HG03558 (cell line): ENCODE data around the gene BIRC5.
"Not testable (repeated sequence)": the region's sequence is repeated elsewhere in the genome, so short reads cannot be mapped to it uniquely, and the experiment has no call there.

Experiments
- ATAC-seq: cut with Tn5 transposase; IDR thresholded peaks from one replicate; pipeline ENCODE4 v1.9.1; 2021; ENCODE audit warnings: moderate number of reproducible peaks; ENCODE audit not compliant: unreplicated experiment; ENCODE audit errors: extremely low read depth

The BIRC5 gene

DNA sequence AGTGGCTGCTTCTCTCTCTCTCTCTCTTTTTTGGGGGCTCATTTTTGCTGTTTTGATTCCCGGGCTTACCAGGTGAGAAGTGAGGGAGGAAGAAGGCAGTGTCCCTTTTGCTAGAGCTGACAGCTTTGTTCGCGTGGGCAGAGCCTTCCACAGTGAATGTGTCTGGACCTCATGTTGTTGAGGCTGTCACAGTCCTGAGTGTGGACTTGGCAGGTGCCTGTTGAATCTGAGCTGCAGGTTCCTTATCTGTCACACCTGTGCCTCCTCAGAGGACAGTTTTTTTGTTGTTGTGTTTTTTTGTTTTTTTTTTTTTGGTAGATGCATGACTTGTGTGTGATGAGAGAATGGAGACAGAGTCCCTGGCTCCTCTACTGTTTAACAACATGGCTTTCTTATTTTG lies 9.7 kb downstream of the BIRC5 start:
- no peak for ATAC-seq

DNA sequence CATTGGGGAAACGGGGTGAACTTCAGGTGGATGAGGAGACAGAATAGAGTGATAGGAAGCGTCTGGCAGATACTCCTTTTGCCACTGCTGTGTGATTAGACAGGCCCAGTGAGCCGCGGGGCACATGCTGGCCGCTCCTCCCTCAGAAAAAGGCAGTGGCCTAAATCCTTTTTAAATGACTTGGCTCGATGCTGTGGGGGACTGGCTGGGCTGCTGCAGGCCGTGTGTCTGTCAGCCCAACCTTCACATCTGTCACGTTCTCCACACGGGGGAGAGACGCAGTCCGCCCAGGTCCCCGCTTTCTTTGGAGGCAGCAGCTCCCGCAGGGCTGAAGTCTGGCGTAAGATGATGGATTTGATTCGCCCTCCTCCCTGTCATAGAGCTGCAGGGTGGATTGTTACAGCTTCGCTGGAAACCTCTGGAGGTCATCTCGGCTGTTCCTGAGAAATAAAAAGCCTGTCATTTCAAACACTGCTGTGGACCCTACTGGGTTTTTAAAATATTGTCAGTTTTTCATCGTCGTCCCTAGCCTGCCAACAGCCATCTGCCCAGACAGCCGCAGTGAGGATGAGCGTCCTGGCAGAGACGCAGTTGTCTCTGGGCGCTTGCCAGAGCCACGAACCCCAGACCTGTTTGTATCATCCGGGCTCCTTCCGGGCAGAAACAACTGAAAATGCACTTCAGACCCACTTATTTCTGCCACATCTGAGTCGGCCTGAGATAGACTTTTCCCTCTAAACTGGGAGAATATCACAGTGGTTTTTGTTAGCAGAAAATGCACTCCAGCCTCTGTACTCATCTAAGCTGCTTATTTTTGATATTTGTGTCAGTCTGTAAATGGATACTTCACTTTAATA lies 10.4 kb downstream of the BIRC5 start:
- no peak for ATAC-seq

DNA sequence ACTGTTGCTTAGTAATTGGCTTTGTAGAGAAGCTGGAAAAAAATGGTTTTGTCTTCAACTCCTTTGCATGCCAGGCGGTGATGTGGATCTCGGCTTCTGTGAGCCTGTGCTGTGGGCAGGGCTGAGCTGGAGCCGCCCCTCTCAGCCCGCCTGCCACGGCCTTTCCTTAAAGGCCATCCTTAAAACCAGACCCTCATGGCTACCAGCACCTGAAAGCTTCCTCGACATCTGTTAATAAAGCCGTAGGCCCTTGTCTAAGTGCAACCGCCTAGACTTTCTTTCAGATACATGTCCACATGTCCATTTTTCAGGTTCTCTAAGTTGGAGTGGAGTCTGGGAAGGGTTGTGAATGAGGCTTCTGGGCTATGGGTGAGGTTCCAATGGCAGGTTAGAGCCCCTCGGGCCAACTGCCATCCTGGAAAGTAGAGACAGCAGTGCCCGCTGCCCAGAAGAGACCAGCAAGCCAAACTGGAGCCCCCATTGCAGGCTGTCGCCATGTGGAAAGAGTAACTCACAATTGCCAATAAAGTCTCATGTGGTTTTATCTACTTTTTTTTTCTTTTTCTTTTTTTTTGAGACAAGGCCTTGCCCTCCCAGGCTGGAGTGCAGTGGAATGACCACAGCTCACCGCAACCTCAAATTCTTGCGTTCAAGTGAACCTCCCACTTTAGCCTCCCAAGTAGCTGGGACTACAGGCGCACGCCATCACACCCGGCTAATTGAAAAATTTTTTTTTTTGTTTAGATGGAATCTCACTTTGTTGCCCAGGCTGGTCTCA lies 11.2 kb downstream of the BIRC5 start:
- ATAC-seq = no peak

DNA sequence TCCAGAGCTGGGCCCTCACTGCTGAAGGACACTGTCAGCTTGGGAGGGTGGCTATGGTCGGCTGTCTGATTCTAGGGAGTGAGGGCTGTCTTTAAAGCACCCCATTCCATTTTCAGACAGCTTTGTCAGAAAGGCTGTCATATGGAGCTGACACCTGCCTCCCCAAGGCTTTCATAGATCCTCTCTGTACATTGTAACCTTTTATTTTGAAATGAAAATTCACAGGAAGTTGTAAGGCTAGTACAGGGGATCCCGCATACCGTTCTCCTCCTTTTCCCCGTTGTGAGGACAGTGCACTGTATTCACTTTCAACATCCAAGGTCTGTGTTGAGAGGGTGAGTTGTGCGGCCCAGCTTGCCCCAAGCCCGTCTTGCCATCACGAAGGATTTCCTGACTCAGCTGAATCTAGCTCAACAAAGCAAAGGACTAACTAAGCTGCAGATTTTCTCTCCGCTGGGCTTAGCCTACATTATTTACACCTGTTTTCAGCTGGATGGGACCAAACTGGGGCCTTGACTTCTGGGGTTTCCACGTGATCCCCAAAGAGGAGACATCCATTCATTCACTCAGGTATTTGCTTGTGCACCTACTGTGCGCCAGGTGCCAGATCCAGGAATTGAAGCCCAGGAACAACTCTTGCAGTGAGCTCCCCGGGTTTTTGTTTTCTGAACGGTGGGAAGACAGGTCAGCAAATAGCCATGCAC lies 12.2 kb downstream of the BIRC5 start:
- no peak for ATAC-seq

DNA sequence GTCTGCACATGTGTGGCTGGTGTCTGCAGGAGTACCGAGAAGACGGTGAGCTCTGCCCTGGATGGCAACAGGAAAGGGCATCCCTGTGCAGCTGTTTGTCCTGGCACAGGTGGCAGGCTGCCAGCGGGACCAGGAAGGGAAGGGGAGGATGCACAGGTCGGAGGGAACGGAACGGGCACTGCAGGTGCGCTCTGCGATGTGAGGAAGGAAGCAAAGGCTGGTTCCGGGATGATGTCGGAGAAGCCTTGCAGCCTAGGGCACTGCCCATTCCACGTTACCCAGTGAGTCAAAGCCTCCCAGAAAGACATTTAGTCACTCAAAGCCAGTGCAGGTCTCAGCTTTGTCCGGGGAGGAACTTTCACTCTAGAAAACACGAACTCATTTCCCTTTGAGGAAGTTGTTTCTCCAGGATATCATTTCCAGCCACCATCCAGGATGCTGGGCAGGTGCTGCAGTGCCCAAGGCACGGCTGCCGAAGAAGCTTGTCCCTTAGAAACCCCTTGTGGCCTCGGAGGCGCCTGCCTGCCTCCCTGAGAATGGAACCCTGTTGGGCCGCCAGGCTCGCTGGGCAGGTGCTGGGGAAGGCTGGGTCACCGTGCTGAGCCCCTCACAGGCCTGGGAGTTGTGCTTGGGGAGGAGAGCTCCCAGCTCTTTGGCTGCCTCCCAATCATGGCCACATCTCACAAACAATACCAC lies 12.9 kb downstream of the BIRC5 start:
- ATAC-seq = no peak

DNA sequence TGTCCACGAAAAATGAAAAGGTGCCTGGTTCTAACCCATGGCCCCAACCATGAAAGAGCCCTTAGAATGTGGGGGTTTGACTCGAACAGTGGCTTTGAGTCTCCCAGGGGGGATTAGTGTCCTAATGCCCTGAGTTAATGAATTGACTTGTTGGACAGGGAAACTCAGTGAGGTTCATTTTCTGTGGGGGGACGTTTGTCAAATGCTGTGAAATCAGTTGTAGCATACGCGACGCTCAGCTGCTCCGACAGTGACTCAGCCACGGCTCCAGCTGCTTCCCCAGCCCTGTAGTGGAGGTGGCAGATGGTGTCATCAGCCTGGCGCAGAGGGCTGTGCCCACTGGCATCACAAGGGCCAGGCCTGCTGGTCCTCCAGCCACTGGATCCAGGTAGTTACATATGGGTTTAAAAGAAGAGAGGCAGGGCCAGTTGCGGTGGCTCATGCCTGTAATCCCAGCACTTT lies 13.4 kb downstream of the BIRC5 start:
- no peak for ATAC-seq

DNA sequence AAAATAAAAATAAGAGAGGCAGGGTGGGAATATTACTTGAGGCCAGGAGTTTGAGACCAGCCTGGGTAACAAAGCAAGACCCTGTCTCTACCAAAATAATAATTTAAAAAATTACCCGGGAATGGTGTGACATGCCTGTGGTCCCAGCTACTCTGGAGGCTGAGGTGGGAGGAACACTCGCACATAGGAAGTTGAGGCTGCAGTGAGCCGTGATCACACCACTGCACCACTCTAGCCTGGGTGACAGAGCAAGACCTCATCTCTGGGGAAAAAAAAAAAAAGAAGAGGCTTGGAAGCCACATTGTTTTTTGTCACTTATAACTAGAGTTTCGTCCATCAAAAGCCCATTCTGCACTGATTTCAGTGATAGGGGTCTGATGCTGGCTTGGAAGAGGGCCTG lies 14.1 kb downstream of the BIRC5 start:
- ATAC-seq = no peak

DNA sequence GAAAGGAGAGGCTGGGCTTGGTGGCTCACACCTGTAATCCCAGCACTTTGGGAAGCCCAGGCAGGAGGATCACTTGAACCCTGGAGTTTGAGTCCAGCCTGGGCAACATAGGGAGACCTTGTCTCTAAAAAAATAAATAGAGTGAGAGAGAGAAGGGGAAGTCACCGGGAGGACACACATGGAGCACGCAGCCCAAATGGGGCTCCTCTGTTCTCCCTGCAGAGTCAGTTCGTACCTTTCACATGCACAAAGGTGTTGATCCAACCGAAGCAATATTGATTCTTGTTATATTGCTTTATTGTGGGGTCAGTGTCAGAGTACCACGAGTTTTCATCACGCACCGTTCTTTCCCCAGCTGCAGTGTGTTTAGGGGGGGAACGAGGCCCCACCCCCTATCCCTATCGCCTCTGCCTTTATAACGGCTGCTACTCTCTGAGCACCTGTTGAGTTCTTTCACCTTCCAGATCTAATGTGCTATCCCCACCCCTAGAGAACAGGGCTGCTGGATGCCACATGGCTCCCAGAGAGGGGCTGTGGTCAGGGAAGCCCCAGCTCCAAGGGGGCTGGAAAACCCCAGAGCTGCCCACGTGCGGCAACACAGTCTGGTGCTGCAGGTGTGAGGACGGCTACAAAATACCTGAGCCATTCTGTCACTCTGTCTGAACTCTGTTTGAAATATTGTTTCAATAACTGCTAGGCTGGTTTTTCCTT lies 16.4 kb downstream of the BIRC5 start:
- no peak for ATAC-seq

DNA sequence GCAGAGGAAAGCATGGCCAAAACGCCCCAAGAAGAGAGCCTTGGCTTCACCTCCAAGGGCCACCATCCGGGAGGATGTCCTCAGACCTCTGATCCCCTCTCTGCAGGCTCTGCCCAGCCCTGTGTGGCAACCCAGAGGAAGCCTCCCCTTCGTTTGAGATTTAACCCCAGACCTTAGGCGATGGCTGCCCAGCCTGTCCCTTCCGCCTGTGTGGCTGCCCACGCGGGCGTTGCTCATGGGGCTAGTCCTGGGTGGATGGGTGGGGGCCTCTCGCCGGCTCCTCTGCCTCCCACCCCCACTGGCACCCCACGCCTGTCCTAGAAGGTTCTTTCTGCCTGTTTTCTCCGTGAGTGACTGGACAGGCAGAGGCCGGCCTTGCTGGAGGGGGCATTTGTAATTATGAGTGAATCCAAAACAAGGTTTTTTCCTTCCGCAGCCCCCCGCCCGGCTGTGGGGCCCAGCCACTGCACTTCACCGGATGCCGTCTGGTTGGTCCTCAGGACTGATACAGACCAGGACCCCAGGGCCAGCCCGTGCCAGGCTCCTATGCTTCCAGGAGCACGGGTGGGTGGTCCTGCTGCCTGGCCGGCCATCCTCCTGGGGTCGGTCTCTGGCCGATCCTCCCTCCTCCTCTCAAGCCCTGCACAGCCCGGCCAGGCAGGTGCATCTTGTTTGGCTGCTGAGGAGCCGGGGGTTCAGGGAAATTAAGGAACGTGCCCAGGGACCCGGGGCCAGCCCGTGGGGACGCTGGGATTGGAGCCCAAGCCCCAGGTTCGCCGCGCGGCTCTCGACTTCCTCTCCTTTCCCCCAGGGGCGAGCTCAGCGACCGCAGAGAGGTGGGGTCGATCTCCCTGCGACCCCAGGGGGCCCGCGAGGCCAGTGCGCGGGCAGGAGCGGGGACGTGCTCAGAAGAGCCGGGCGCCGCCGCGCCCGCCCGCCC lies 17.2 kb downstream of the BIRC5 start, which contains the start of gene TMEM235:
TMEM235 (plus strand) TSS at position 636 of the 940 bp plus-strand sequence. CDS start 393 bp downstream, outside the sequence.
- no peak for ATAC-seq

DNA sequence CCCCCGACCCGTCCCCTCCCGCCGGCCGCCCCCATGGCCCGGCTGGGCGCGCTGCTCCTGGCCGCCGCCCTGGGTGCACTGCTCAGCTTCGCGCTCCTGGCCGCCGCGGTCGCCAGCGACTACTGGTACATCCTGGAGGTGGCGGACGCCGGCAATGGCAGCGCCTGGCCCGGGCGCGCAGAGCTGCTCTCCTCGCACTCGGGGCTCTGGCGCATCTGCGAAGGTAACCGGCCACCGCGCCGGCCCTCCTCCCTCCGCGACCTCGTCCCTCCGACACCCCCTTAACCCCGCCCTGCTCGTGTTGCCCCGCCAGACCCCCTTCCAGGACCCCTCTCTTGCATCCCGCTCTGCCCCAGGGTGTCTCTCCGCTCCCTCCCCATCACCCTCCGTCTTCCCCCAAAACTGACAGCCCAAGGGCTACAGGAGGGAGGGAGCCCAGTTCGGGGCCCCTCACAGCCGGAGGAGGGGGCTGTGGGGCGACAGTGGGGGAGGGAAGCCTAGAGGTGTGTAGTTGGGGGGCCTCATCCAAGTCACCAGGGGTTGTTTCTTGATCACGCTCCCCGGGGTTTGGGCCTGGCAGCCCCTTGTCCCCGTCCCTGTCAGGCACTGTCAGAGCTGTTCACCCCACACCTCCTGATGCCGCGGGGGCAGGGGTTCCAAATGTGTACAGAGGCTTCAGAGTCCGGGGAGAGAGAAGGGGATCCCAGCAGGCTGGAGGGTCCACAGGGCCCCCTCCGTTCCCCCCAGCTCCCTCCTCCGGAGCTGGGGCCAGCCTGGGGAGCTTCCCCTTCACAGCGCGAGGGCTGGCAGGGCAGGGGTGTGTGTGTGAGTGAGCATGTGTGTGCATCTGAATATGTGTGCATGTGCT lies 18.2 kb downstream of the BIRC5 start:
- no peak for ATAC-seq

DNA sequence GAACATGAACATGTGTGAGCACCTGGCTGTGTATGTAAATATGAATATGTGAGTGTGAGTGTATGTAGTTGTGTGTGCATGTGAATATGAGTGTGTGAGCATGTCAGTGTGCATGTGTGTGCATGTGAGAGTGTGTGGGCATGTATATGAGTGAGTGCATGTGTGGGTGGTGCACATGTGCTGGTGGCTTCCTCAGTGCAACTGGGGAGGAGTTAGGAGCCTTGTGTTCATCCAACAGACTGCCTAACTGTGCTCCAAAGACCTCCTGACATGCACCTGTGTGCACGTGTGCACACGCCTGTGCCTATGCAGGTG lies 18.8 kb downstream of the BIRC5 start:
- no peak for ATAC-seq

DNA sequence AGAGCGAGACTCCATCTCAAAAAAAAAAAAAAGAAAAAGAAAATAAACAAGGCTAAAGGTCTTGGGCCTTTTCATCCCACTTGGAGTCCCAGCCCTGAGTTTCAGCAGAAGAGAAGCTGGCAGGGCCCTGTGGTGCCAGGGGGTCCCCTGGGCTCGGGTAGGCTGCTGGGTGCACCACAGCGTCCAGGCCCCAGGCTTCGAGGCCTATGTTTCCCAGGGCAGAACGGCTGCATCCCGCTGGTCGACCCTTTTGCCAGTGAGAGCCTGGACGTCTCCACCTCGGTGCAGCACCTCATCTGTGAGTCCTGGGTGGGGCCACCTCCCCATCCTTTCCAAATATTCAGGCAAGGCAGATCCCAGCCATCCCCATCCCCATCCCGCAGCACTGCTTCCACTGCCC lies 19.6 kb downstream of the BIRC5 start:
- ATAC-seq = no peak

DNA sequence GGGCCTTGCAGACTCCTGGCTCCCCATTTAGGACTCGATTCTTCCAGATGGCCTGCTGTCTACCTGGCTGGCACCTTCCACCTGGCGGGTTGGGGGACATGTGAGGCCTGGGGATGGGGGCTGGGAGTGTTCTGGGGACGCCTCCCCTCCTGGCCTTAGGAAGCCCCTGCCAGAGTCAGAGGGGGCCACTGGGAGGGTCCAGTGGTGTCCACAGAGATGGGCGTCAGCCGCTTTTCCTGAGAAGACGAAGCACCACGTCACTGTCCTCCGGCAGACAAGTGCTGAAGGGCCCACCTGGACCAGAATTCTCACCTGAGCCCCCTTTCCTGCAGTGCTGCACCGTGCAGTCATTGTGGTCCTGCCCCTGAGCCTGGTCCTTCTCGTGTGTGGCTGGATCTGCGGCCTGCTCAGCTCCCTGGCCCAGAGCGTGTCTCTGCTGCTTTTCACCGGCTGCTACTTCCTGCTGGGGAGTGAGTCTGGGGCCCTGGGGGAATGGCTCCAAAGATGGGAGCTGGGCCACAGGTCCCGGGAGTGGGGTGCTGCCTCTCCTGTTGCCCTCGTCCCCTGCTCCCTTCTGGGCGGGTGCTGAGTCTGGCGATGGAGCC lies 20.3 kb downstream of the BIRC5 start:
- ATAC-seq = no peak

DNA sequence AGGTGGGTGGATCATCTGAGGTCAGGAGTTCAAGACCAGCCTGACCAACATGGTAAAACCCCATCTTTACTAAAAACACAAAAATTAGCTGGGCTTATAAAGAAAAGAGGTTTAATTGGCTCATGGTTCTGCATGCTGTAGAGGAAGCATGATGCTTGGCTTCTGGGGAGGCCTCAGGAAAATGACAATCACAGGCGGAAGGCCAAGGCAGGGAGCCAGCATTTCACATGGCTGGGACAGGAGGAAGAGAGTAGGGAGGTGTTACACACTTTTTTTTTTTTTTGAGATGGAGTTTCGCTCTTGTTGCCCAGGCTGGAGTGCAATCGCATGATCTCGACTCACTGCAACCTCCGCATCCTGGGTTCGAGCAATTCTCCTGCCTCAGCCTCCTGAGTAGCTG lies 21.0 kb downstream of the BIRC5 start:
- not testable (repeated sequence) for ATAC-seq

DNA sequence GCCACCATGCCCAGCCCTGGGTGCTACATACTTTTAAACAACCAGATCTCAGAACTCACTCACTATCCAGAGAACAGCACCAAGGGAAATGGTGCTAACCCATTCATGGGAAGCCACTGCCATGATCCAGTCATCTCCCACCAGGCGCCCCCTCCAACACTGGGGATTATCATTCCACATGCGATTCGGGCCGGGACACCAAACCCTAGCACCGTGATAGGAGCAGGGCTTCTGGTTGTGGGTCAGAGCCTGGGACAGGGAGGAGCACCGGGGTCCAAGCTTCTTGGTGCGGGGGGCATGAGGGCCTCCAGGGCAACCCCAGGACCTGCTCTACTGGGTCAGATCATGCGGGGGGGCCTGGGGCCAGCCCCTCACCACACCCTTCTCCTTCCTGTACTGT lies 21.8 kb downstream of the BIRC5 start:
- no peak for ATAC-seq

DNA sequence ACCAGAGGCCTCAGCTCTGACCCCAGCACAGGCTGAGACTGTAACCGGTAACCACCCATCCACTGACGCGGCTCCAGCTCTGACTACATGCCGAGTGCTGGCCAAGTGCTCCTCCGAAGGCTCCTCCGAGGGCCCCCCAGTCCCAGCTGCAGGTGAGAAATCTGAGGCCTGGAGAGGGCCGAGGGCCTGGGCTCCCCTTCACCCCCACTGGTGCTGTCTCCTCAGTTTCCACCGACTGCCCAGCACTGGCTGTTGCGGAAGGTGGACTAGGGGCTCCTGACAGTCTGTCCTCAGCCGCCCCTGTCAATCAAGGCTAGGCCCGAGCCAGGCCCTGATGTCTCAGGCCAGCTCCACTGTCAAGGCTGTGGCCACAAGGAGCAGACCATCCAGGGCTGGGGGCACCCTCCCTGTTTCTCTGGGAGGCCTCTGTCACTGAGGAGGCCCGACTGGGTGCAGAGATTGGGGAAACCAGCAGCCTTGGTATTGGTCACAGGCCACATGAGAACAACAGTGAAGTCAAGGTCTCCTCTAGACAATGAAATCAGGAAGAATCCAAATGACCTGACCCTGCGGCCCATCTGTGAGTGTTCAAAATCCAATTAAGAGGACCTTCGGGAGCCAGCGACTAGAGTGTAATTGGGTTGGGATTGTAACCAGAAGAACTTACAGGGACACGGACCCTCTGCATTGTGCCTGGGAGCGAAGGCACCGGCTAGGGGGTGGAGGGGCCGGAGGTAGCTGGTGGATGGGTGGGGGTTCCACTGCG lies 22.5 kb downstream of the BIRC5 start:
- no peak for ATAC-seq
